K562 (cell line): Measurements from ENCODE around the gene THSD8. TPM values are rescaled to one million over a fixed set of nuclear protein-coding genes. Genes with fewer than 3 reads are reported as not detected.

Experiments
- CBFB ChIP-seq: sonication (generic); formaldehyde crosslinking; IDR thresholded peaks from 2 replicates; pipeline ENCODE4 v1.4.0; 2020; ENCODE audit warnings: mild to moderate bottlenecking, missing genetic modification reagents
- CREM ChIP-seq: IDR thresholded peaks from 2 replicates; pipeline ENCODE4 v1.6.1; 2014; ENCODE audit warnings: antibody characterized with exemption, low read depth
- NUFIP1 ChIP-seq: fragments of 450-650 bp; IDR thresholded peaks from 2 replicates; pipeline ENCODE4 v1.6.1; 2018; ENCODE audit not compliant: partially characterized antibody
- ZBTB17 ChIP-seq: fragments of 450-650 bp; formaldehyde crosslinking; IDR thresholded peaks from 2 replicates; pipeline ENCODE4 v1.4.0; 2020; ENCODE audit warnings: mild to moderate bottlenecking
- ZFPM2 ChIP-seq: fragments of 250-450 bp; sonication (Bioruptor Pico); IDR thresholded peaks from 2 replicates; pipeline ENCODE4 v1.5.1; 2022; ENCODE audit warnings: mild to moderate bottlenecking
- ZNF408 ChIP-seq: fragments of 250-450 bp; sonication (Bioruptor Pico); IDR thresholded peaks from 2 replicates; pipeline ENCODE4 v1.4.0; 2020; ENCODE audit warnings: low read depth, mild to moderate bottlenecking, moderate library complexity
- ZNF445 ChIP-seq: fragments of 250-450 bp; sonication (Bioruptor Pico); IDR thresholded peaks from 2 replicates; pipeline ENCODE4 v1.4.0; 2020; ENCODE audit warnings: low read depth, mild to moderate bottlenecking, moderate library complexity
- ZNF717 ChIP-seq: fragments of 250-450 bp; sonication (Bioruptor Pico); IDR thresholded peaks from 2 replicates; pipeline ENCODE4 v1.5.0; 2021
- polyA plus RNA-seq, 8 experiments: library from polyadenylated mRNA; depleted of rRNA in 4 of 8; stranded (reverse) in 5 of 8; unstranded in 3 of 8; fragments of >200 nt; fragmentation: Nextera tagmentation in 2 of 8; fragmentation: Illumina TruSeq in 1 of 8; extraction: Ambion mirVana in 2 of 8; extraction: Trizol in 1 of 8; gene quantifications; 2 replicates each; pipeline versions ENCODE4 v1.2.1 to v1.2.3, GENCODE V29; 2011 to 2014; ENCODE audit warnings: inconsistent platforms in 1 of 8, missing spikeins in 1 of 8
- total RNA-seq, 7 experiments: library from RNA; depleted of rRNA in 6 of 7; stranded (reverse); fragments of >200 nt in 6 of 7; fragmentation: Illumina TruSeq in 2 of 7; extraction: Trizol in 2 of 7; gene quantifications; 2 replicates each; pipeline versions ENCODE4 v1.2.1 to v1.2.3, GENCODE V29; 2011 to 2021; ENCODE audit warnings: low replicate concordance in 1 of 7
- TF ChIP-seq, protein P1 (sequence below): fragments of 250-450 bp; sonication (Bioruptor Pico); IDR thresholded peaks from 2 replicates; pipeline ENCODE4 v1.4.0; 2020
- TF ChIP-seq, protein P2 (sequence below): sonication (generic); formaldehyde crosslinking; IDR thresholded peaks from 2 replicates; pipeline ENCODE4 v1.8.0; 2022; ENCODE audit warnings: mild to moderate bottlenecking, missing genetic modification reagents, borderline replicate concordance
- TF ChIP-seq, protein P3 (sequence below): fragments of 450-650 bp; formaldehyde crosslinking; IDR thresholded peaks from 2 replicates; pipeline ENCODE4 v1.4.0; 2022; ENCODE audit warnings: missing genetic modification characterization

The THSD8 gene
- total and polyA plus RNA-seq, 9 of the 15 experiments (the other 6 are each of a cell fraction or from before 2014, with no cell fraction given) = 8.4 to 42.4 (median 19.9) TPM; not detected in 2

GRCh38 chr19:12796146-12797071, 5.5 kb upstream of the THSD8 start (continued):
- no peak for TF ChIP-seq NUFIP1
- TF ChIP-seq, protein P1, sequence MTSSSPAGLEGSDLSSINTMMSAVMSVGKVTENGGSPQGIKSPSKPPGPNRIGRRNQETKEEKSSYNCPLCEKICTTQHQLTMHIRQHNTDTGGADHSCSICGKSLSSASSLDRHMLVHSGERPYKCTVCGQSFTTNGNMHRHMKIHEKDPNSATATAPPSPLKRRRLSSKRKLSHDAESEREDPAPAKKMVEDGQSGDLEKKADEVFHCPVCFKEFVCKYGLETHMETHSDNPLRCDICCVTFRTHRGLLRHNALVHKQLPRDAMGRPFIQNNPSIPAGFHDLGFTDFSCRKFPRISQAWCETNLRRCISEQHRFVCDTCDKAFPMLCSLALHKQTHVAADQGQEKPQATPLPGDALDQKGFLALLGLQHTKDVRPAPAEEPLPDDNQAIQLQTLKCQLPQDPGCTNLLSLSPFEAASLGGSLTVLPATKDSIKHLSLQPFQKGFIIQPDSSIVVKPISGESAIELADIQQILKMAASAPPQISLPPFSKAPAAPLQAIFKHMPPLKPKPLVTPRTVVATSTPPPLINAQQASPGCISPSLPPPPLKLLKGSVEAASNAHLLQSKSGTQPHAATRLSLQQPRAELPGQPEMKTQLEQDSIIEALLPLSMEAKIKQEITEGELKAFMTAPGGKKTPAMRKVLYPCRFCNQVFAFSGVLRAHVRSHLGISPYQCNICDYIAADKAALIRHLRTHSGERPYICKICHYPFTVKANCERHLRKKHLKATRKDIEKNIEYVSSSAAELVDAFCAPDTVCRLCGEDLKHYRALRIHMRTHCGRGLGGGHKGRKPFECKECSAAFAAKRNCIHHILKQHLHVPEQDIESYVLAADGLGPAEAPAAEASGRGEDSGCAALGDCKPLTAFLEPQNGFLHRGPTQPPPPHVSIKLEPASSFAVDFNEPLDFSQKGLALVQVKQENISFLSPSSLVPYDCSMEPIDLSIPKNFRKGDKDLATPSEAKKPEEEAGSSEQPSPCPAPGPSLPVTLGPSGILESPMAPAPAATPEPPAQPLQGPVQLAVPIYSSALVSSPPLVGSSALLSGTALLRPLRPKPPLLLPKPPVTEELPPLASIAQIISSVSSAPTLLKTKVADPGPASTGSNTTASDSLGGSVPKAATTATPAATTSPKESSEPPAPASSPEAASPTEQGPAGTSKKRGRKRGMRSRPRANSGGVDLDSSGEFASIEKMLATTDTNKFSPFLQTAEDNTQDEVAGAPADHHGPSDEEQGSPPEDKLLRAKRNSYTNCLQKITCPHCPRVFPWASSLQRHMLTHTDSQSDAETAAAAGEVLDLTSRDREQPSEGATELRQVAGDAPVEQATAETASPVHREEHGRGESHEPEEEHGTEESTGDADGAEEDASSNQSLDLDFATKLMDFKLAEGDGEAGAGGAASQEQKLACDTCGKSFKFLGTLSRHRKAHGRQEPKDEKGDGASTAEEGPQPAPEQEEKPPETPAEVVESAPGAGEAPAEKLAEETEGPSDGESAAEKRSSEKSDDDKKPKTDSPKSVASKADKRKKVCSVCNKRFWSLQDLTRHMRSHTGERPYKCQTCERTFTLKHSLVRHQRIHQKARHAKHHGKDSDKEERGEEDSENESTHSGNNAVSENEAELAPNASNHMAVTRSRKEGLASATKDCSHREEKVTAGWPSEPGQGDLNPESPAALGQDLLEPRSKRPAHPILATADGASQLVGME (CRISPR knock-in tag) = no peak
- TF ChIP-seq, protein P2, sequence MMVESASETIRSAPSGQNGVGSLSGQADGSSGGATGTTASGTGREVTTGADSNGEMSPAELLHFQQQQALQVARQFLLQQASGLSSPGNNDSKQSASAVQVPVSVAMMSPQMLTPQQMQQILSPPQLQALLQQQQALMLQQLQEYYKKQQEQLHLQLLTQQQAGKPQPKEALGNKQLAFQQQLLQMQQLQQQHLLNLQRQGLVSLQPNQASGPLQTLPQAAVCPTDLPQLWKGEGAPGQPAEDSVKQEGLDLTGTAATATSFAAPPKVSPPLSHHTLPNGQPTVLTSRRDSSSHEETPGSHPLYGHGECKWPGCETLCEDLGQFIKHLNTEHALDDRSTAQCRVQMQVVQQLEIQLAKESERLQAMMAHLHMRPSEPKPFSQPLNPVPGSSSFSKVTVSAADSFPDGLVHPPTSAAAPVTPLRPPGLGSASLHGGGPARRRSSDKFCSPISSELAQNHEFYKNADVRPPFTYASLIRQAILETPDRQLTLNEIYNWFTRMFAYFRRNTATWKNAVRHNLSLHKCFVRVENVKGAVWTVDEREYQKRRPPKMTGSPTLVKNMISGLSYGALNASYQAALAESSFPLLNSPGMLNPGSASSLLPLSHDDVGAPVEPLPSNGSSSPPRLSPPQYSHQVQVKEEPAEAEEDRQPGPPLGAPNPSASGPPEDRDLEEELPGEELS (CRISPR knock-in tag) = no peak
- TF ChIP-seq ZNF408 (CRISPR knock-in tag) = no peak
- no peak for TF ChIP-seq ZNF717 (CRISPR knock-in tag)
- TF ChIP-seq, protein P3, sequence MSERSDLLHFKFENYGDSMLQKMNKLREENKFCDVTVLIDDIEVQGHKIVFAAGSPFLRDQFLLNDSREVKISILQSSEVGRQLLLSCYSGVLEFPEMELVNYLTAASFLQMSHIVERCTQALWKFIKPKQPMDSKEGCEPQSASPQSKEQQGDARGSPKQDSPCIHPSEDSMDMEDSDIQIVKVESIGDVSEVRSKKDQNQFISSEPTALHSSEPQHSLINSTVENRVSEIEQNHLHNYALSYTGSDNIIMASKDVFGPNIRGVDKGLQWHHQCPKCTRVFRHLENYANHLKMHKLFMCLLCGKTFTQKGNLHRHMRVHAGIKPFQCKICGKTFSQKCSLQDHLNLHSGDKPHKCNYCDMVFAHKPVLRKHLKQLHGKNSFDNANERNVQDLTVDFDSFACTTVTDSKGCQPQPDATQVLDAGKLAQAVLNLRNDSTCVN (CRISPR knock-in tag) = no peak
- no peak for TF ChIP-seq ZNF445 (CRISPR knock-in tag)
- TF ChIP-seq ZFPM2 (CRISPR knock-in tag) = no peak
- TF ChIP-seq CREM = peak; percentile 38
- TF ChIP-seq CBFB (CRISPR knock-in tag) = no peak
- TF ChIP-seq ZBTB17 (CRISPR knock-in tag) = no peak
